ENCODE results near the gene TBC1D19. TPM values are rescaled to one million over a fixed set of nuclear protein-coding genes. Genes with fewer than 3 reads are reported as not detected.
"Not testable (repeated sequence)": the region's sequence is repeated elsewhere in the genome, so short reads cannot be mapped to it uniquely, and the experiment has no call there.

Gene TBC1D19
- total and polyA plus RNA-seq, 2 donors (not counting 1 experiment from before 2014, with no cell fraction given): 1.8 to 11.0 TPM

GRCh38 chr4:26589705-26590104, 5.8 kb downstream of the TBC1D19 start:
- Histone ChIP-seq H3K4me3 (ENCODE audit: control extremely low read depth in 1 of 5, extremely low read depth in 1 of 5, insufficient read depth in 1 of 5, low read depth in 2 of 5, low read length in 4 of 5) (no peak overlapping the region), H2AFZ (ENCODE audit: insufficient read depth, low read depth, low read length, poor library complexity, severe bottlenecking) (no peak overlapping the region), H3K4me2 (replicated peaks; ENCODE audit: low read depth, low read length, poor library complexity, severe bottlenecking) (no peak overlapping the region), H3K79me2 (ENCODE audit: control insufficient read depth, insufficient read depth, low read length) (peaks cover 34% of the 10 kb centered on the region), H3K9me3 (ENCODE audit: control extremely low read depth in 1 of 3, control insufficient read depth in 2 of 3, insufficient read depth in 1 of 3, low read length in 2 of 3) (no peaks in the 10 kb centered on the region), H3K27ac (ENCODE audit: low read length in 2 of 2) (no peak overlapping the region), H3K9ac (ENCODE audit: low read length) (no peak overlapping the region), H3K4me1 (ENCODE audit: control insufficient read depth in 2 of 2, insufficient read depth in 2 of 2, low read length in 2 of 2) (peaks cover under 1% of the 10 kb centered on the region in 2 donors), H3K27me3 (replicated peaks in 1 of 4; ENCODE audit: control extremely low read depth in 1 of 4, control insufficient read depth in 3 of 4, insufficient read depth in 4 of 4, low read length in 3 of 4) (no peaks in the 10 kb centered on the region), H4K20me1 (ENCODE audit: control insufficient read depth, insufficient read depth, low read length, poor library complexity, severe bottlenecking) (no peaks in the 10 kb centered on the region), H3K36me3 (replicated peaks in 1 of 2; ENCODE audit: control extremely low read depth in 1 of 2, control insufficient read depth in 1 of 2, extremely low read depth in 1 of 2, insufficient read depth in 2 of 2, low read length in 1 of 2) (no peaks in the 10 kb centered on the region)
- no peaks in the 10 kb centered on the region for H3K27me3 Mint-ChIP-seq
- no peak overlapping the region for H3K4me3 Mint-ChIP-seq
- H3K9me3 Mint-ChIP-seq (ENCODE audit: insufficient read depth): peaks cover 1% of the 10 kb centered on the region
- intact Hi-C loops (cut with micrococcal nuclease): loop anchor here (10.0 kb wide), 1 partner anchor 725 kb away; the partner anchor contains the start of gene SEL1L3
- ATAC-seq (ENCODE audit: low read depth) (no peak), DNase-seq (no peak)
- ChIA-PET CTCF (no interaction called here), POLR2A (no interaction called here)
- H3K4me1 Mint-ChIP-seq: peaks cover 6% of the 10 kb centered on the region
- no peak overlapping the region for H3K27ac Mint-ChIP-seq
- WGBS (ENCODE audit: insufficient coverage): 33% methylated on average over 1 of the region's 2 CpGs
- TF ChIP-seq CTCF (IDR thresholded peaks at IDR 0.05) (no peak), EZH2 (IDR thresholded peaks at IDR 0.05; ENCODE audit: borderline replicate concordance, insufficient read depth, low read depth, low read length, poor library complexity, severe bottlenecking) (no peak)

- Mint-ChIP-seq H3K9me3 (ENCODE audit: insufficient read depth) (peaks cover 1% of the 10 kb centered on the region), H3K4me3 (no peak overlapping the region), H3K27ac (no peak overlapping the region), H3K4me1 (no peaks in the 10 kb centered on the region), H3K27me3 (no peaks in the 10 kb centered on the region)
- no peaks in the 10 kb centered on the region for H3K27me3 ChIP-seq (replicated peaks in 1 of 4; ENCODE audit: control extremely low read depth in 1 of 4, control insufficient read depth in 3 of 4, insufficient read depth in 4 of 4, low read length in 3 of 4)
- no peak overlapping the region for H2AFZ ChIP-seq (ENCODE audit: insufficient read depth, low read depth, low read length, poor library complexity, severe bottlenecking)
- DNase-seq (no peak), ATAC-seq (ENCODE audit: low read depth) (no peak)
- H3K36me3 ChIP-seq (replicated peaks in 1 of 2; ENCODE audit: control extremely low read depth in 1 of 2, control insufficient read depth in 1 of 2, extremely low read depth in 1 of 2, insufficient read depth in 2 of 2, low read length in 1 of 2): no peaks in the 10 kb centered on the region
- CTCF ChIA-PET: no interaction called here
- H3K27ac ChIP-seq (ENCODE audit: low read length in 2 of 2): no peak overlapping the region
- WGBS (ENCODE audit: insufficient coverage): no CpG with 5 or more reads among the region's 2 CpGs
- H4K20me1 ChIP-seq (ENCODE audit: control insufficient read depth, insufficient read depth, low read length, poor library complexity, severe bottlenecking): no peaks in the 10 kb centered on the region
- POLR2A ChIA-PET: no interaction called here
- no peak overlapping the region for H3K4me3 ChIP-seq (ENCODE audit: control extremely low read depth in 1 of 5, extremely low read depth in 1 of 5, insufficient read depth in 1 of 5, low read depth in 2 of 5, low read length in 4 of 5)
- peaks cover 36% of the 10 kb centered on the region for H3K79me2 ChIP-seq (ENCODE audit: control insufficient read depth, insufficient read depth, low read length)
- no peaks in the 10 kb centered on the region for H3K4me1 ChIP-seq (ENCODE audit: control insufficient read depth in 2 of 2, insufficient read depth in 2 of 2, low read length in 2 of 2)
- intact Hi-C loops (cut with micrococcal nuclease): no loop called here
- TF ChIP-seq CTCF (IDR thresholded peaks at IDR 0.05) (no peak), EZH2 (IDR thresholded peaks at IDR 0.05; ENCODE audit: borderline replicate concordance, insufficient read depth, low read depth, low read length, poor library complexity, severe bottlenecking) (no peak)
- H3K9ac ChIP-seq (ENCODE audit: low read length): no peak overlapping the region
- H3K4me2 ChIP-seq (replicated peaks; ENCODE audit: low read depth, low read length, poor library complexity, severe bottlenecking): no peak overlapping the region
- H3K9me3 ChIP-seq (ENCODE audit: control extremely low read depth in 1 of 3, control insufficient read depth in 2 of 3, insufficient read depth in 1 of 3, low read length in 2 of 3): no peaks in the 10 kb centered on the region
Observed at GRCh38 chr4:26590639-26591038, 6.8 kb downstream of the TBC1D19 start.

GRCh38 chr4:26593557-26593956, 9.7 kb downstream of the TBC1D19 start:
- intact Hi-C loops (cut with micrococcal nuclease); H3K4me1 Mint-ChIP-seq; H3K36me3 ChIP-seq (replicated peaks in 1 of 2; ENCODE audit: control extremely low read depth in 1 of 2, control insufficient read depth in 1 of 2, extremely low read depth in 1 of 2, insufficient read depth in 2 of 2, low read length in 1 of 2); H3K27ac Mint-ChIP-seq; H3K4me2 ChIP-seq (replicated peaks; ENCODE audit: low read depth, low read length, poor library complexity, severe bottlenecking); H3K4me3 ChIP-seq (ENCODE audit: control extremely low read depth in 1 of 5, extremely low read depth in 1 of 5, insufficient read depth in 1 of 5, low read depth in 2 of 5, low read length in 4 of 5); H4K20me1 ChIP-seq (ENCODE audit: control insufficient read depth, insufficient read depth, low read length, poor library complexity, severe bottlenecking); CTCF ChIA-PET; H3K4me3 Mint-ChIP-seq; H2AFZ ChIP-seq (ENCODE audit: insufficient read depth, low read depth, low read length, poor library complexity, severe bottlenecking); H3K9me3 Mint-ChIP-seq (ENCODE audit: insufficient read depth); H3K4me1 ChIP-seq (ENCODE audit: control insufficient read depth in 2 of 2, insufficient read depth in 2 of 2, low read length in 2 of 2); ATAC-seq (ENCODE audit: low read depth); H3K9me3 ChIP-seq (ENCODE audit: control extremely low read depth in 1 of 3, control insufficient read depth in 2 of 3, insufficient read depth in 1 of 3, low read length in 2 of 3); H3K27me3 ChIP-seq (replicated peaks in 1 of 4; ENCODE audit: control extremely low read depth in 1 of 4, control insufficient read depth in 3 of 4, insufficient read depth in 4 of 4, low read length in 3 of 4); H3K27ac ChIP-seq (ENCODE audit: low read length in 2 of 2); H3K9ac ChIP-seq (ENCODE audit: low read length); H3K27me3 Mint-ChIP-seq; DNase-seq: not testable (repeated sequence)
- H3K79me2 ChIP-seq (ENCODE audit: control insufficient read depth, insufficient read depth, low read length): peaks cover 38% of the 10 kb centered on the region
- POLR2A ChIA-PET: interaction anchor here (0.6 kb wide), 1 partner anchor 277 kb away, joined by 4 read pairs; no protein-coding TSS in a partner anchor
- WGBS (ENCODE audit: insufficient coverage): no CpG with 5 or more reads among the region's 3 CpGs
